Trophoblast cell (in vitro differentiated cells and primary cell): ENCODE results near the gene FHIT.

Source experiments
- DNase-seq, 2 donors: peaks; one replicate each; pipeline ENCODE4 v3.0.0-alpha.2; 2016
- H2AFZ ChIP-seq: 2 replicates; pipeline ENCODE4 v1.6.1; 2013; ENCODE audit warnings: low read length, moderate library complexity, mild to moderate bottlenecking; ENCODE audit not compliant: insufficient read depth, poor library complexity
- H2AK5ac ChIP-seq: 2 replicates; pipeline ENCODE4 v1.6.1; 2013; ENCODE audit warnings: mild to moderate bottlenecking, low read length
- H2BK120ac ChIP-seq: 2 replicates; pipeline ENCODE4 v1.6.1; 2013; ENCODE audit warnings: low read length, mild to moderate bottlenecking, moderate library complexity; ENCODE audit not compliant: insufficient read depth, poor library complexity
- H2BK12ac ChIP-seq: 2 replicates; pipeline ENCODE4 v1.6.1; 2013; ENCODE audit warnings: mild to moderate bottlenecking, low read length, moderate library complexity
- H2BK5ac ChIP-seq: 2 replicates; pipeline ENCODE4 v1.6.1; 2013; ENCODE audit warnings: low read length, low read depth, moderate library complexity, mild to moderate bottlenecking; ENCODE audit not compliant: poor library complexity
- H3K14ac ChIP-seq: 2 replicates; pipeline ENCODE4 v1.6.1; 2013; ENCODE audit warnings: mild to moderate bottlenecking, low read length
- H3K18ac ChIP-seq: 2 replicates; pipeline ENCODE4 v1.6.1; 2013; ENCODE audit warnings: mild to moderate bottlenecking, low read length
- H3K23ac ChIP-seq: 2 replicates; pipeline ENCODE4 v1.6.1; 2013; ENCODE audit warnings: low read length
- H3K27ac ChIP-seq: 2 replicates; pipeline ENCODE4 v1.5.1; 2013; ENCODE audit warnings: low read depth, mild to moderate bottlenecking, inconsistent platforms, low read length, moderate library complexity
- H3K27me3 ChIP-seq: 2 replicates; pipeline ENCODE4 v1.6.1; 2013; ENCODE audit warnings: inconsistent platforms, mild to moderate bottlenecking, low read length, moderate library complexity; ENCODE audit not compliant: insufficient read depth
- H3K36me3 ChIP-seq, 2 experiments: 1 replicate in 1 of 2; 2 replicates in 1 of 2; pipeline ENCODE4 v1.6.1; 2013; ENCODE audit warnings: low read length in 2 of 2, mild to moderate bottlenecking in 2 of 2, moderate library complexity in 1 of 2; ENCODE audit not compliant: insufficient read depth in 2 of 2, control insufficient read depth in 1 of 2
- H3K4ac ChIP-seq: 2 replicates; pipeline ENCODE4 v1.6.1; 2013; ENCODE audit warnings: low read depth, mild to moderate bottlenecking, low read length, moderate library complexity
- H3K4me1 ChIP-seq, 2 experiments: 1 replicate in 1 of 2; 2 replicates in 1 of 2; pipeline ENCODE4 v1.6.1; 2013; ENCODE audit warnings: low read length in 2 of 2, mild to moderate bottlenecking in 2 of 2, moderate library complexity in 1 of 2; ENCODE audit not compliant: insufficient read depth in 2 of 2, control insufficient read depth in 1 of 2
- H3K4me2 ChIP-seq: 2 replicates; pipeline ENCODE4 v1.6.1; 2013; ENCODE audit warnings: inconsistent platforms, mild to moderate bottlenecking, low read length, moderate library complexity
- H3K4me3 ChIP-seq: 2 replicates; pipeline ENCODE4 v1.5.1; 2013; ENCODE audit warnings: mild to moderate bottlenecking, low read depth, low read length, inconsistent platforms
- H3K79me1 ChIP-seq: one replicate; pipeline ENCODE4 v1.6.1; 2013; ENCODE audit warnings: low read length
- H3K79me2 ChIP-seq: 2 replicates; pipeline ENCODE4 v1.6.1; 2013; ENCODE audit warnings: low read length, mild to moderate bottlenecking; ENCODE audit not compliant: control insufficient read depth, insufficient read depth, poor library complexity
- H3K9ac ChIP-seq: 2 replicates; pipeline ENCODE4 v1.6.1; 2013; ENCODE audit warnings: mild to moderate bottlenecking, low read length
- H3K9me3 ChIP-seq: 2 replicates; pipeline ENCODE4 v1.6.1; 2013; ENCODE audit warnings: low read depth, mild to moderate bottlenecking, control low read depth, inconsistent platforms, low read length; ENCODE audit not compliant: insufficient read depth
- H4K12ac ChIP-seq: 2 replicates; pipeline ENCODE4 v1.6.1; 2013; ENCODE audit warnings: low read depth, mild to moderate bottlenecking, low read length, moderate library complexity
- H4K8ac ChIP-seq: 2 replicates; pipeline ENCODE4 v1.6.1; 2013; ENCODE audit warnings: low read depth, mild to moderate bottlenecking, low read length, moderate library complexity
- H4K91ac ChIP-seq: one replicate; pipeline ENCODE4 v1.6.1; 2013; ENCODE audit warnings: low read depth, mild to moderate bottlenecking, low read length, moderate library complexity
- WGBS: extraction: QIAGEN DNeasy Blood & Tissue Kit; methylation state at CpG from one replicate; pipeline ENCODE4 v1.1.7; 2013; ENCODE audit warnings: missing lambda C conversion rate; ENCODE audit not compliant: insufficient read length, insufficient coverage; ENCODE audit errors: extremely low coverage; 5-methylcytosine and 5-hydroxymethylcytosine counted together

Gene FHIT

GRCh38 chr3:59856934-59857460 lies 1394.3 kb downstream of the FHIT start:
- no CpG with 5 or more reads among the region's 7 CpGs for WGBS
- no peak overlapping the region for H3K4me3 ChIP-seq
- H3K79me1 ChIP-seq = no peaks in the 10 kb centered on the region
- no peak overlapping the region for H2BK120ac ChIP-seq
- no peak overlapping the region for H4K8ac ChIP-seq
- H3K4me1 ChIP-seq = no peaks in the 10 kb centered on the region
- DNase-seq = peak; percentile 7 to 58
- H3K27ac ChIP-seq = no peak overlapping the region
- H3K9me3 ChIP-seq = peaks cover 2% of the 10 kb centered on the region
- no peak overlapping the region for H2AFZ ChIP-seq
- H3K27me3 ChIP-seq = no peaks in the 10 kb centered on the region
- no peaks in the 10 kb centered on the region for H3K79me2 ChIP-seq
- H3K4ac ChIP-seq = no peak overlapping the region
- no peak overlapping the region for H3K4me2 ChIP-seq
- H2BK5ac ChIP-seq = no peak overlapping the region
- H3K36me3 ChIP-seq = no peaks in the 10 kb centered on the region
- H3K23ac ChIP-seq = no peak overlapping the region
- H2AK5ac ChIP-seq = no peak overlapping the region
- H3K9ac ChIP-seq = no peak overlapping the region
- H3K18ac ChIP-seq = no peak overlapping the region
- no peak overlapping the region for H2BK12ac ChIP-seq
- no peak overlapping the region for H3K14ac ChIP-seq
- H4K12ac ChIP-seq = no peak overlapping the region
- no peak overlapping the region for H4K91ac ChIP-seq

- no peak overlapping the region for H2AFZ ChIP-seq
- no peak overlapping the region for H2AK5ac ChIP-seq
- no peaks in the 10 kb centered on the region for H3K27me3 ChIP-seq
- no peak overlapping the region for H3K4me3 ChIP-seq
- no peak overlapping the region for H3K4me2 ChIP-seq
- peaks cover 2% of the 10 kb centered on the region for H3K9me3 ChIP-seq
- no peak overlapping the region for H3K23ac ChIP-seq
- no peak overlapping the region for H3K9ac ChIP-seq
- no peak overlapping the region for H4K91ac ChIP-seq
- no peak overlapping the region for H4K8ac ChIP-seq
- H3K36me3 ChIP-seq = no peaks in the 10 kb centered on the region
- no peak overlapping the region for H3K27ac ChIP-seq
- H4K12ac ChIP-seq = no peak overlapping the region
- no peaks in the 10 kb centered on the region for H3K79me2 ChIP-seq
- no peak overlapping the region for H2BK5ac ChIP-seq
- H3K14ac ChIP-seq = no peak overlapping the region
- no peak overlapping the region for H2BK120ac ChIP-seq
- H3K4ac ChIP-seq = no peak overlapping the region
- no peaks in the 10 kb centered on the region for H3K4me1 ChIP-seq
- no peak overlapping the region for H2BK12ac ChIP-seq
- H3K18ac ChIP-seq = no peak overlapping the region
- no CpG with 5 or more reads among the region's 12 CpGs for WGBS
- no peak for DNase-seq
- H3K79me1 ChIP-seq = no peaks in the 10 kb centered on the region
Measured at GRCh38 chr3:59854061-59854709, 1397.1 kb downstream of the FHIT start.

- Histone ChIP-seq H2AK5ac (no peak overlapping the region), H3K27me3 (no peaks in the 10 kb centered on the region), H3K4ac (no peak overlapping the region), H3K36me3 (no peaks in the 10 kb centered on the region), H2BK12ac (no peak overlapping the region), H2BK5ac (no peak overlapping the region), H3K79me2 (no peaks in the 10 kb centered on the region), H2BK120ac (no peak overlapping the region), H3K4me2 (no peak overlapping the region), H3K9ac (no peak overlapping the region), H4K8ac (no peak overlapping the region), H3K79me1 (no peaks in the 10 kb centered on the region), H3K4me1 (no peaks in the 10 kb centered on the region), H4K12ac (no peak overlapping the region), H4K91ac (no peak overlapping the region), H2AFZ (no peak overlapping the region), H3K23ac (no peak overlapping the region), H3K18ac (no peak overlapping the region), H3K27ac (no peak overlapping the region), H3K14ac (no peak overlapping the region), H3K4me3 (no peak overlapping the region), H3K9me3 (no peaks in the 10 kb centered on the region)
- WGBS = no CpG with 5 or more reads among the region's 2 CpGs
- DNase-seq = no peak
Measured at GRCh38 chr3:59850417-59850816, 1400.8 kb downstream of the FHIT start.

GRCh38 chr3:59845386-59845785 lies 1405.9 kb downstream of the FHIT start:
- Histone ChIP-seq H3K18ac (no peak overlapping the region), H3K4me2 (no peak overlapping the region), H3K27ac (no peak overlapping the region), H3K9ac (no peak overlapping the region), H3K4ac (no peak overlapping the region), H2AFZ (no peak overlapping the region), H2BK5ac (no peak overlapping the region), H3K36me3 (no peaks in the 10 kb centered on the region), H3K23ac (no peak overlapping the region), H3K79me2 (no peaks in the 10 kb centered on the region), H4K91ac (no peak overlapping the region), H2BK120ac (no peak overlapping the region), H4K12ac (no peak overlapping the region), H3K4me1 (no peaks in the 10 kb centered on the region), H2BK12ac (no peak overlapping the region), H2AK5ac (no peak overlapping the region), H3K14ac (no peak overlapping the region), H3K27me3 (no peaks in the 10 kb centered on the region), H3K4me3 (no peak overlapping the region), H3K9me3 (peaks cover 2% of the 10 kb centered on the region), H3K79me1 (no peaks in the 10 kb centered on the region), H4K8ac (no peak overlapping the region)
- DNase-seq = no peak
- no CpG with 5 or more reads among the region's 1 CpG for WGBS
